ENCODE results near the gene RGS1.

The RGS1 gene

DNA sequence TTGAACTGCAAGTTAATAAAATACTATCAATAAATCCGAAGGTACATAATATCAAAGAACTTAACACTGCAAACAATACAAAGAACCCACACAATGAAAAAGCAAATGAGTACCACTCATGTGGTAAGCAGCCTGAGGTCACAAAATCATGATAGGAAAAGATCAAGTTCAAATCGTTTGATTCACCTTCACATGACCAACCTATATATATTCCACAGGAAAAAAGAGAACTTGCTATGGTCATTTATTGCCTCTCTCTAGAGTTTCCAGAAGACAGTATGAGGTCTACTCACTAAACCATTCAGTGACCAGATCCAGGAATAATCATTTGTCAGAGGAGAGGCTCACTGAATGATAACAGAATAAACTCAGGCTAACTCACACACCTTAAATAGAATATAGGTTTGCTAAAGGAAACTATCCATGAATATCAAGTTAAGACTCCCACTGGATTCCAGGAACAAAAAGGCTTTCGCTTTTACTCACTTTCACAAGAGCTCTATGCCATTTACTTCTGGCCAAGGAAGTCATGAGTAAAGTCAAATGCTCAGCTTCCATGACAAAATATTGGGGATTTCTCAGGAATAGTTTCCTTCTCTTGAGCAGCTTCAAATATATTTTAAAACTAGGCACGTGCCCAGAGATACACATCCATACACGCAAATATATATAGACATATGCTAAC lies 48.3 kb upstream of the RGS1 start (continued):
- TF ChIP-seq ZBTB8A (tag by site-specific recombination; IDR thresholded peaks at IDR 0.05) = no peak
- no peak for TF ChIP-seq ZNF596 (tag by site-specific recombination; IDR thresholded peaks at IDR 0.05)
- no peak for TF ChIP-seq ZNF335 (tag by site-specific recombination; conservative IDR thresholded peaks at IDR 0.05)
- TF ChIP-seq, protein P1, sequence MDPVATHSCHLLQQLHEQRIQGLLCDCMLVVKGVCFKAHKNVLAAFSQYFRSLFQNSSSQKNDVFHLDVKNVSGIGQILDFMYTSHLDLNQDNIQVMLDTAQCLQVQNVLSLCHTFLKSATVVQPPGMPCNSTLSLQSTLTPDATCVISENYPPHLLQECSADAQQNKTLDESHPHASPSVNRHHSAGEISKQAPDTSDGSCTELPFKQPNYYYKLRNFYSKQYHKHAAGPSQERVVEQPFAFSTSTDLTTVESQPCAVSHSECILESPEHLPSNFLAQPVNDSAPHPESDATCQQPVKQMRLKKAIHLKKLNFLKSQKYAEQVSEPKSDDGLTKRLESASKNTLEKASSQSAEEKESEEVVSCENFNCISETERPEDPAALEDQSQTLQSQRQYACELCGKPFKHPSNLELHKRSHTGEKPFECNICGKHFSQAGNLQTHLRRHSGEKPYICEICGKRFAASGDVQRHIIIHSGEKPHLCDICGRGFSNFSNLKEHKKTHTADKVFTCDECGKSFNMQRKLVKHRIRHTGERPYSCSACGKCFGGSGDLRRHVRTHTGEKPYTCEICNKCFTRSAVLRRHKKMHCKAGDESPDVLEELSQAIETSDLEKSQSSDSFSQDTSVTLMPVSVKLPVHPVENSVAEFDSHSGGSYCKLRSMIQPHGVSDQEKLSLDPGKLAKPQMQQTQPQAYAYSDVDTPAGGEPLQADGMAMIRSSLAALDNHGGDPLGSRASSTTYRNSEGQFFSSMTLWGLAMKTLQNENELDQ (tag by site-specific recombination; IDR thresholded peaks at IDR 0.05; ENCODE audit: low read depth) = no peak
- no peak for TF ChIP-seq ZNF140 (tag by site-specific recombination; IDR thresholded peaks at IDR 0.05)
- TF ChIP-seq ZBTB7A (tag by site-specific recombination; IDR thresholded peaks at IDR 0.05; ENCODE audit: low read depth) = no peak

DNA sequence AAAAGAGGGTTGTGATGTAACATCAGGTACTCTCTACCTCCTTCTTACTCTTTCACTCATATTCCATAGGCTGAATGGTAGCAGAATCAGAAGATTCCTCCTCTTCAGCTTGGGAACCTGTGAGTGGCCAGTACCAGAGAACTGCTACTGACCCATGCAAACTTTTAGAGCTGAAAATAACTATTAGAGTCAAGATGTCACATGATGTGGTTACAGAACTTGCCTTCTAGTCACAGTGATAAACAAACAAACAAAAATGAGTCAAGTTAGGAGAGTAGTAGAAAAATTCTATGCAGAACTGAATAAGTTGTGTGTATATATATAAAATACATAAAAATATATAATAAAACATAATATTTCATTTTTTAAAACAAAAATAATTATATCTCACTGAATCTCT lies 47.6 kb upstream of the RGS1 start:
- no peaks in the 10 kb centered on the region for H3K9me3 ChIP-seq (ENCODE audit: control insufficient read depth, insufficient read depth, low read depth, low read length)
- POLR2A ChIA-PET = no interaction called here
- H3K4me1 ChIP-seq (ENCODE audit: control insufficient read depth, insufficient read depth, low read length) = no peaks in the 10 kb centered on the region
- H3K27ac ChIP-seq (ENCODE audit: extremely low read depth, low read depth, low read length) = no peak overlapping the region
- CTCF ChIA-PET = interaction anchor here (0.5 to 0.7 kb wide), 2 partner anchors 17 to 915 kb away, joined by 3 to 4 read pairs; no protein-coding TSS in a partner anchor
- H3K4me3 ChIP-seq (ENCODE audit: low read depth, low read length) = no peak overlapping the region
- TF ChIP-seq KLF16 (tag by site-specific recombination; IDR thresholded peaks at IDR 0.05) (no peak), ZFP37 (tag by site-specific recombination; IDR thresholded peaks at IDR 0.05) (no peak), ZNF202 (tag by site-specific recombination; IDR thresholded peaks at IDR 0.05; ENCODE audit: borderline replicate concordance) (no peak), ZNF24 (tag by site-specific recombination; IDR thresholded peaks at IDR 0.05) (no peak), KLF1 (tag by site-specific recombination; IDR thresholded peaks at IDR 0.05) (no peak), ZNF175 (tag by site-specific recombination; IDR thresholded peaks at IDR 0.05) (no peak), ZNF791 (tag by site-specific recombination; IDR thresholded peaks at IDR 0.05) (no peak), ZNF223 (tag by site-specific recombination; IDR thresholded peaks at IDR 0.05) (no peak)
- H3K36me3 ChIP-seq (ENCODE audit: control insufficient read depth in 2 of 2, insufficient read depth in 1 of 2, low read length in 2 of 2) = no peaks in the 10 kb centered on the region

DNA sequence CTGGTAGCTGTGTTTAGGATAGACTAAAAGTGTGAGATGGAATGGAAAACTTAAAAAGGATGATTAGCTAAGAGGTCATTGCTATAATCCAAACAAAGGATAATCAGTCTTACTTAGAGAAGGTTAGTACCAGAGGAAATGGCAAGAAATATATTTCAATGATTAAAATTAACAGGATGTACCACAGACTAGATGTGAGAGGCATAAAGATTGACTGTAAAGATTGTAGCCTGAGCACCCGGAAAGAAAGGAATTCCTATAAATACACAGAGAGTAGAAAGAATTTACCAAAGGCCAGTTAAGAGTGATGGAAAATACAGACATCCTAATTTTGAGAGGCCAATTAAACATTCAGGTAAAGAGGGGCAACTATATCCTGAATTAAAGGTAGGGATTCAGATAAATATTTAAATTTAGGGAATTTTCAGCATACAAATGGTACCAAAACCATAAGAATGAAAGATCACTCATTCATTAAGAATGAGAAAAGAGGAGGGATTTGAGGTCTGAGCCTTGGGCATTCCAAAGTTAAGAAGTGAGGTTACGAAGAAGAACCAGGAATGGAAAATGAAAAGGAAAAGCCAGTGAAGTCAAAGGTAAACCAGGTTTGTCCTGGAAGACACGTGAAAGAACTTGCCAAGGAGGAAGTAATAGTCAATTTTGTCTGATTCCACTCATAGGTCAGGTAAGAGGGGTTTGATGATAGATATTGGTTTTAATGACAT lies 46.4 kb upstream of the RGS1 start:
- no peak overlapping the region for H3K4me3 ChIP-seq (ENCODE audit: low read depth, low read length)
- H3K36me3 ChIP-seq (ENCODE audit: control insufficient read depth in 2 of 2, insufficient read depth in 1 of 2, low read length in 2 of 2) = no peaks in the 10 kb centered on the region
- CTCF ChIA-PET = interaction anchor here (0.6 kb wide), 1 partner anchor 241 kb away, joined by 3 read pairs; no protein-coding TSS in a partner anchor
- no peaks in the 10 kb centered on the region for H3K9me3 ChIP-seq (ENCODE audit: control insufficient read depth, insufficient read depth, low read depth, low read length)
- H3K27ac ChIP-seq (ENCODE audit: extremely low read depth, low read depth, low read length) = no peak overlapping the region
- POLR2A ChIA-PET = no interaction called here
- H3K4me1 ChIP-seq (ENCODE audit: control insufficient read depth, insufficient read depth, low read length) = no peaks in the 10 kb centered on the region
- TF ChIP-seq, protein P2, sequence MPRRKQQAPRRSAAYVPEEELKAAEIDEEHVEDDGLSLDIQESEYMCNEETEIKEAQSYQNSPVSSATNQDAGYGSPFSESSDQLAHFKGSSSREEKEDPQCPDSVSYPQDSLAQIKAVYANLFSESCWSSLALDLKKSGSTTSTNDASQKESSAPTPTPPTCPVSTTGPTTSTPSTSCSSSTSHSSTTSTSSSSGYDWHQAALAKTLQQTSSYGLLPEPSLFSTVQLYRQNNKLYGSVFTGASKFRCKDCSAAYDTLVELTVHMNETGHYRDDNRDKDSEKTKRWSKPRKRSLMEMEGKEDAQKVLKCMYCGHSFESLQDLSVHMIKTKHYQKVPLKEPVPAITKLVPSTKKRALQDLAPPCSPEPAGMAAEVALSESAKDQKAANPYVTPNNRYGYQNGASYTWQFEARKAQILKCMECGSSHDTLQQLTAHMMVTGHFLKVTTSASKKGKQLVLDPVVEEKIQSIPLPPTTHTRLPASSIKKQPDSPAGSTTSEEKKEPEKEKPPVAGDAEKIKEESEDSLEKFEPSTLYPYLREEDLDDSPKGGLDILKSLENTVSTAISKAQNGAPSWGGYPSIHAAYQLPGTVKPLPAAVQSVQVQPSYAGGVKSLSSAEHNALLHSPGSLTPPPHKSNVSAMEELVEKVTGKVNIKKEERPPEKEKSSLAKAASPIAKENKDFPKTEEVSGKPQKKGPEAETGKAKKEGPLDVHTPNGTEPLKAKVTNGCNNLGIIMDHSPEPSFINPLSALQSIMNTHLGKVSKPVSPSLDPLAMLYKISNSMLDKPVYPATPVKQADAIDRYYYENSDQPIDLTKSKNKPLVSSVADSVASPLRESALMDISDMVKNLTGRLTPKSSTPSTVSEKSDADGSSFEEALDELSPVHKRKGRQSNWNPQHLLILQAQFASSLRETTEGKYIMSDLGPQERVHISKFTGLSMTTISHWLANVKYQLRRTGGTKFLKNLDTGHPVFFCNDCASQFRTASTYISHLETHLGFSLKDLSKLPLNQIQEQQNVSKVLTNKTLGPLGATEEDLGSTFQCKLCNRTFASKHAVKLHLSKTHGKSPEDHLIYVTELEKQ (tag by site-specific recombination; IDR thresholded peaks at IDR 0.05; ENCODE audit: borderline replicate concordance) = no peak
- TF ChIP-seq ZNF777 (tag by site-specific recombination; IDR thresholded peaks at IDR 0.05; ENCODE audit: borderline replicate concordance) (no peak), ZNF791 (tag by site-specific recombination; IDR thresholded peaks at IDR 0.05) (no peak), KLF7 (tag by site-specific recombination; IDR thresholded peaks at IDR 0.05; ENCODE audit: borderline replicate concordance) (no peak), ZNF19 (tag by site-specific recombination; IDR thresholded peaks at IDR 0.05; ENCODE audit: low read depth) (no peak), ZNF157 (tag by site-specific recombination; IDR thresholded peaks at IDR 0.05) (no peak), ZNF473 (tag by site-specific recombination; IDR thresholded peaks at IDR 0.05) (no peak), ZNF548 (tag by site-specific recombination; IDR thresholded peaks at IDR 0.05) (no peak), ZNF416 (tag by site-specific recombination; IDR thresholded peaks at IDR 0.05) (no peak), MYNN (tag by site-specific recombination; IDR thresholded peaks at IDR 0.05; ENCODE audit: borderline replicate concordance) (no peak), ZNF658 (tag by site-specific recombination; IDR thresholded peaks at IDR 0.05) (no peak)
- TF ChIP-seq, protein P3, sequence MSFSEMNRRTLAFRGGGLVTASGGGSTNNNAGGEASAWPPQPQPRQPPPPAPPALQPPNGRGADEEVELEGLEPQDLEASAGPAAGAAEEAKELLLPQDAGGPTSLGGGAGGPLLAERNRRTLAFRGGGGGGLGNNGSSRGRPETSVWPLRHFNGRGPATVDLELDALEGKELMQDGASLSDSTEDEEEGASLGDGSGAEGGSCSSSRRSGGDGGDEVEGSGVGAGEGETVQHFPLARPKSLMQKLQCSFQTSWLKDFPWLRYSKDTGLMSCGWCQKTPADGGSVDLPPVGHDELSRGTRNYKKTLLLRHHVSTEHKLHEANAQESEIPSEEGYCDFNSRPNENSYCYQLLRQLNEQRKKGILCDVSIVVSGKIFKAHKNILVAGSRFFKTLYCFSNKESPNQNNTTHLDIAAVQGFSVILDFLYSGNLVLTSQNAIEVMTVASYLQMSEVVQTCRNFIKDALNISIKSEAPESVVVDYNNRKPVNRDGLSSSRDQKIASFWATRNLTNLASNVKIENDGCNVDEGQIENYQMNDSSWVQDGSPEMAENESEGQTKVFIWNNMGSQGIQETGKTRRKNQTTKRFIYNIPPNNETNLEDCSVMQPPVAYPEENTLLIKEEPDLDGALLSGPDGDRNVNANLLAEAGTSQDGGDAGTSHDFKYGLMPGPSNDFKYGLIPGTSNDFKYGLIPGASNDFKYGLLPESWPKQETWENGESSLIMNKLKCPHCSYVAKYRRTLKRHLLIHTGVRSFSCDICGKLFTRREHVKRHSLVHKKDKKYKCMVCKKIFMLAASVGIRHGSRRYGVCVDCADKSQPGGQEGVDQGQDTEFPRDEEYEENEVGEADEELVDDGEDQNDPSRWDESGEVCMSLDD (tag by site-specific recombination; IDR thresholded peaks at IDR 0.05) = no peak

Data from HEK293 (cell line).